Hindlimb muscle (tissue), 1 donor: ENCODE results near the gene KIAA0513. TPM values are rescaled to one million over a fixed set of nuclear protein-coding genes. Genes with fewer than 3 reads are reported as not detected.
"Not testable (repeated sequence)": the region's sequence is repeated elsewhere in the genome, so short reads cannot be mapped to it uniquely, and the experiment has no call there.

Source experiments
- DNase-seq: peaks from one replicate; pipeline ENCODE4 v3.0.0-alpha.2; 2013
- polyA plus RNA-seq: library from polyadenylated mRNA; unstranded; fragments of 120-200 nt; gene quantifications from one replicate; pipeline ENCODE4 v1.2.1, GENCODE V29; 2013; ENCODE audit not compliant: insufficient read length

KIAA0513 gene
- polyA plus RNA-seq, 1 donor = 1.6 TPM

DNA sequence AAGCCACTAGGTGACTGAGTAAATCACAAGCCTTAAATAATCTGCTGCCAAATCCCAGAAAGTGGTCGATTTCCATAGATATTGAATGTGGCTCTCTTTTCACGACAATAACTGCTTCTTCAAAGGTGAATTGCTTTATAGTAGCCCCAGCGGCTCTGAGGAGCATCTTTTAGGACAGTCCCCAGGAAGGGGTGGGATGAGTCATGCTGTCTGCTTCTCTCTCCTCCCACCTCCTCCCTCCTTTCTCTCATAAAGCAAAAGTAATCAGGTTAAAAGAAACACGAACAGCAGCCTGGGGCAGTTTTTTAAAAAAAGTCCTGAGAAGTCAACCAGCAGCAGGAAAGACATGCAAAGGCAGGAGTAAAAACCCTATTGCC lies 1.8 kb downstream of the KIAA0513 start:
- DNase-seq = no peak

DNA sequence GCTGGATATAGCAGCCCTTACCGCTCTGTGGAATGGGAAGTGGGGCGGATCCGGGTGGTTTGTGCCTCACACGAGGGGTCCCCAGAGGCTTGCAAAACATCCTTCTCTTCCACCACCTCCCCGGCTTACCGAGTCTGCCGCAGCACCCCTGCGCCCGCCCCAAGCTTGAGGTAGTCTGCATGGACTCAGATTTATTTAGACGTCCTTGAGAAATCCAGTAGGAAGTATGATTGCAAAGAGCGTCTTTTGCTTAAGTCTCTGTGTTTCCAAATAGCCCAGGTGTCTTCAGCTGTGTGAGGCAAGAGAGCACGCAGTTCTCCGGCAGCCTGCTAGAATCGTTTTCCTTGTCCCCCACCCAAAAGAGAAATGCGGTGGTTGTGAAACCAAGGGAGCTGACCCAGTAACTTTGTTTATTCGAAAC lies 2.4 kb downstream of the KIAA0513 start:
- DNase-seq = no peak

DNA sequence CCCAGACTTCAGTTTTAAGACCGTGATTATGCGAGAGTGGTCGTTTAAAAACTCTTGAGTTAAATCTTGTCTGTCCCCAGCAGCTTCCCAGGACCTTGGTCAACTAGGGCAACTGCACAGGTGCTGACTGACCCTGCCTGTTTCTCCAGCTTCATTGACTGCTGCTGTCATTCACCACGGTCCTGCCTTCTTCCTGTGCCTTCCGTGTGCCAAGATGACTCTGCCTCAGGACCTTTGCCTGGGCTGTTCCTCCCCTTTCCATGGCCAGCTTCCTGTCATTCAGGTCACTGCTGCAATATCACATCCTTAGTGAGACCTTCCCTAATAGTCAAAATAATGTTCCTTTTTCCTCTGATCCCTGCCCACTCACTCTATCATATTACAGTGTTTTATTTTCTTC lies 3.9 kb downstream of the KIAA0513 start:
- DNase-seq = no peak

DNA sequence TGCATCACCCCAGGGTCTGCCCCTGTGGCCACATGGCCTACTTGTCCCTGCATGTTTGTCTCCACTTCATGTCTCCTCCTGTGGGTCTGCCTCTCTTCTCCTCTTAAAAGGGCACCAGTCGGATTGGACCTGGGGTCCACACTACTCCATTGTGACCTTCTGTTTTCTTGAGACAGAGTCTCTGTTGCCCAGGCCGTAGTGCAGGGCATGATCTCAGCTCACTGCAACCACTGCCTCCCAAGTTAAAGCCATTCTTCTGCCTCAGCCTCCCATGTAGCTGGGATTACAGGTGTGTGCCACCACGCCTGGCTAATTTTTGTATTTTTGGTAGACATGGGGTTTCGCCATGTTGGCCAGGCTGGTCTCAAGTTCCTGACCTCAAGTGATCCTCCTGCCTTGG lies 4.6 kb downstream of the KIAA0513 start:
- not testable (repeated sequence) for DNase-seq

DNA sequence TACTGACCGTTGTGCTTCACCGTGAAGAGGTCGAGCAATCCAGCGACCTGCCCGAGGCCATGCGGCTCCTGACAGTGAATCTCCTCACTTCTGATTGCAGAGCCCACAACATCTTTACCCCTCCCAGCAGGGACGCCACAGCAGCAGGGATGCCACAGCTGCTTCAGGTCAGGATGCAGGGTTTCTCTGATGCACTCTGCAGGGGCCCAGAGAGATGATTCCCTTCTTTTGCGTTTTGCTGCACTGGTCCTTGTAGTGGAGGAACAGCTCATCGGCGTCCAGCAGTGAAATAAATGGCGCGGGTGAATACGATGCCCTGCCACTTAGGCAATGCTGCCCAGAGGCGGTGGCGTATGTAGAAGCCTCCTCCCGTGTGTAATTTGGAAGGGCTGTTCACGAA lies 5.6 kb downstream of the KIAA0513 start:
- no peak for DNase-seq

DNA sequence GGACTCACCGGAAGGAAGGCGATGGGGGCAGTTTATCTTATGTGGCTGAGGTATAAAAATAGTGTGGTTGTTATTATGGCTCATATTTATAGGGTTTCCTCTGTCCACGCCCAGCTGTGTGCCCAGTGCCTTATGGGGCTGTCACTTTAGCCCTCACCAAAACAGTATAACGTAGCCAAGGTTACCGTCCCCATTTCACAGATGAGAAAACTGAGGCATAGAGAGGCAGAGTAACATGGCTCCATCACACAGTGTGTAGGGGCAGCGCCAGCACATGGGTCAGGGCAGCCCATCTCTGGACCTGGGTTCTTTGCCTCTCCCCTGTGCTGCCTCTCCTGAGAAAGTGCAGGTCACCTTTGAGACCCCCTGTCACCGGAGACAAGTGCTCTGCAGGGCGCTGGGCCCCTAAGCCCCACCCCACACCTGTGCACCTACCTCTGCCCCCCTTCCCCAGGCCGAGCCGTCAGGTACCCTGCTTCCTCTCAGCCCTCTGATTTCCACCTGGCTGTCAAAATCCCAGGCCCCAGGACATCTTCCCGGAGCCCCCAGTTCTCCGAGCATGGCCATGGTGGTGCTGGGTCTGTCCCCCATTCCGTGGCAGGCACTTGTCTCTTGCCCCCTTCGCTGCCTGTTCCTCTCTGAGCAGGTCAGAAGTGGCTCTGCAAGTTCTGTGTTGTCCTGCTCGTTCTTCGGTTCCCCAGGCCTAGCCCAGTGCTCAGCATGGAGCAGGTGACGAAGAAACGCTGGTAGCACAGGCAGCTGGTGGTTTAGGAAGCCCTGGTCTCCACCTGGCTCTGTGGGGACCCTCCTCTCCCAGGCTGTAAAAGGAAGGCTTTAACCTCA lies 7.2 kb downstream of the KIAA0513 start:
- no peak for DNase-seq

DNA sequence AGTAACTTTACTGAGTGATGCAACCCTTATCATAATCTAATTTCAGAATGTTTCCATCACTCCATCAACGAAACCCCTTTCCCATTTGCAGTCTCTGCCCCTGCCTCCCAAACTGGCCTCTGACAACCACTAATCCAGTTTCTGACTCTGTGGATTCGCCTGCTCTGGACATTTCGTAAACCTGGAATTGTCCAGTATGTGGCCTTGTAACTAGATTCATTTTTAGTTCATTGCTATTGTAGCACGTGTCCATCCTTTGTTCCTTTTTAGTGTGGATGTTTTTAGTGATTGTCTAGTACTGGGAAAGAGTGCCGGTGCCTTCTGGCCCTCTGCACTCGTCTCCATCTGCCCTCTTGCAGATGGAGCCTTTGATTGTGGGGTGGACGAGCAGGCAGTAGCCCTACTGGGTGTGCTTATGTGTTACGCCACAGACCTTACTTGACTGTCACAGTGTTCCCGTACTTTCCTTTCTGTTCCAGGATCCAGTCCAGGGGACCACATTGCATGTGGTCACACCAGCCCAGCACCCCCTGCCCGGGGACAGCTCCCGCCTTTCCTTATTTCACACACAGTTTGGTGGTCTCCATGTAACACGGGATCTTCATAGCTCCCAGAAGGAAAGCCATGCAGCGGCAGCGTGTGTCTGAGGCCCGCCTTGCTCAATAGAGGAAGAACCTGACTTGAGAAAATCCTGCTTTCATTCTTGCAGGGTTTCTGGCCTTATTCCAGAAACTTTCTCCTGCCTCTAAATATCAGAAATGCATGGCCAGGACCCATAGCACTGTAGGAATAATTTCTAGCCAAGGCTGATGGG lies 8.8 kb downstream of the KIAA0513 start:
- DNase-seq = no peak

DNA sequence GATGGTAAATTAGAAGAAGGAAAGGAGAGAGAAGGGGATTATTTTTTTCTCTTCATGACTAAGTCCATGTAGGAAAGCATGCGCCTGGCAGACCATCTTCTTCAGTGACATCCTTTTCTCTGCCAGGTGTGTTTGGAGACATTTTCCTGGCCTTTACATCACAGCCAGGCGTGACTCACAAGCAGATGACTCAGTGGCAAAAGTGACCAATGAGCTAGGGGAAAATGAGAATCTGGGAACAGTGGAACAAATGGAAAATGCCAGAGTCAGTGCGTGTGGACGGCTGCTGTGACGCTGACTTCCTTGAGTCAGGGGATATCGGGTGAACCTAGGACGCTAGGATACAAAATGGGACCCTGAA lies 9.4 kb downstream of the KIAA0513 start:
- DNase-seq = no peak

DNA sequence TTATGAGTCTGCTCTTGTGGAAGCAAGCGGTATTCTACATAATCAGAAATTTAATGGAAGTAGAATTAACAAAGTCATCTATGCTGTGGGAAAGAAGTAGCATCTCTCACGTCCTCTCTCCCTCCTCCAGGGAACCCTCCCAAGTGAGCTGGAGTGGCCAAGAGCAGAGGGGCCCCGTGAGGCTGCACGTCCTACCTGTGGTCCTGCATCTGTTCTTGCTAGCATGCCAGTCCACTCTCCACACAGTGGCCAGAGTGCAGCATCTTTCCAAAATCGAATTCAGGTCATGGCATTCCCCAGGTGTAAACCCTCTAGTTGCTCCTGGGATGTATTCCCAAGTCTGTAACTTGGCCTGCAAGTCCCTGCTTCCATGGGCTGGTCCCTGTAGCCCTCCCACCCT lies 10.1 kb downstream of the KIAA0513 start:
- no peak for DNase-seq

DNA sequence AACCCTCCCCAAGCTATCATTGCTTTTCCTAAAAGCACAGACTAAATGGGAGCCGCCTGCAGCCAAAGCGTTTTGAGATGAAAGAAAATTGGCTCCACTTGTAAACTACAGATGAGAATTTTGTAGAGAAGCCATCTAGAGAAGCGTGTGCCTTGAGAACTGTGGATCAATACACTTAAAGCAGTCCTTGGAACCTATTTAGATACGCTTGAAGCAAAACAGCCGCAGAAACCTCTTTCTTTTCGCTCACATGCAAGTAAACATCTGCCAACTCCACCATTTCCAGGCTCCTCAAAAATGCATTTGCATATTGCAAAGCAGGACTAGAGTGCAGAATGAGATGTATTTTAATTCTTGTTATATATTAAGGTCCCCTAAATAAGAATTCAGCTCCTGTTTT lies 13.1 kb downstream of the KIAA0513 start:
- no peak for DNase-seq

DNA sequence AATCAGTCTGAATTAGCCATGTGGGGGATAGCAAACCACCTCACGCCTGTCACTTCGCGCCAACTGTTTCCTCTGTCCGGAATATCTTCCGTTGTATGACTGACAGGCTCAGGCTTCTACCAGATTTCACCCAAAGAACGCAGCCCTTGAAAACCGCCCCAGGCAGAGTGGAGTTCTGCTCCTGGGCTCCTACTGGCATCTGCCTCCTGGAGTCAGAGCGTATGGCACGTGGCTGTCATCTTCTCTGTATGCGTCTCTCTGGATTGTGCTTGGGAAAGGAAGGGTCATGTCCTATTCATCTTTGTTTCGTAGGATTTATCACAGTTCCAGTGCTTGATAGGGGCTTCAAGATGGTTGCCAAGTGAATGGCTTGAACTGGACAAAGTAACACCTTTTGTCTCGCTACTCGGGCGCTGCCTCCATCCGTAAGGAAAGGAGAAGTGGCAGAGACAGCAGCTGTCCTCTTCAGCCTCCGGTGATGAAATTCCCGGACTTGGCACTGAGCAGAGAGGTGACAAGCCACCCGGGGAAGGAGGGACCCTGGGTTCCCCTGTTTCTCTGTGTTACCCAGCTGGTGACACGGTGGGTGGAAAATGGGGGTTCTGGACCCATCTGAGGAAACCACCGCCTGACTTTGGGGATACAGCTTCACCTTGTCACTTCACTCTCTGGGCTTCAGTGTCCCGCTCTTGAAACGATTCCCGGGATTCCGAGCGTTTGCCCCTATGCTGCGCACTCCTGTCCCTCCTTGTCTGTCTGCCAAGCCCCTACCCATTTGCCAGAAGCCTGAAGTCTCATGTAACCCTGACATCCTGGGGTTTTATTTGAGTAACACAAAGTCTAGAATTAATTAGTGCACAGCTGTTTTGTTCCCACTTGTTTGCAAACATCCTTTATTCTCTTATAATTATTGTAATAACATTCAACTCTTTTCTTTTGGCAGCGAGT lies 13.9 kb downstream of the KIAA0513 start:
- no peak for DNase-seq

DNA sequence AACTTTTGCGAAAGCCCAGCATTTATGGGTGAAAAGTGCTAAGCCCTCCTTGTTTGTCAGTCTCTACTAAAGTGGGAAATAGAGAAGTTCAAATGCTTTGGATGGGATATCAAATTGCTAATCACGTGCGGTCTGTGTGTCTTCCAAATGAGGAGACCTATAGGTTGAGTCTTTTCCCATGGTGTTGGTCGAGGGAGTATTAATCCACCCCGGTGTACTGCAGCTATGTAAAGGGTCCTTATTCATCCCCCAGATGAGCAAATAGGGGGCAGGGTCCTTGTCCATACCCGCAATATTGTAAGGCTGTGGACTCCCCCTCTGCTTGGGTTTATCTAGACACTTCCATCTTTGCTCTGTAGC lies 14.6 kb downstream of the KIAA0513 start:
- DNase-seq = no peak

DNA sequence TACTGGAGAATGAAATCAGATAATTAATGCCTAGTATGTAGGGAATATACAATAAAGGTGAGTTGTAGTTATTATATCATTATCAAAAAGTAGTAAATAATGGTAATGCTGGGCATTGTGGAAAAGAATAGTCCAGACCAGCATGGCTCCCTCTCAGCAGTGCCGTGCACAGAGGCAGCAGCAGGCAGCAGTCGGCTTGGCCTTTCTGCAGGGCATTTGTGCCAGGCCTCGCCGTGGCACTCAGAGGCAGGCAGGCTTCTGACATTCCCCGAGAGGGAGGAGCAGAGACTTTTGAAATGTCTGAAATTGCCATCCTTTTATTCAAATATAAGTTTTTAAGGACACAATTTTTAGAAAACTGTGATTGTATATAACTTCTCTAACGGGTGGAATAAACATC lies 15.0 kb downstream of the KIAA0513 start:
- DNase-seq = no peak

DNA sequence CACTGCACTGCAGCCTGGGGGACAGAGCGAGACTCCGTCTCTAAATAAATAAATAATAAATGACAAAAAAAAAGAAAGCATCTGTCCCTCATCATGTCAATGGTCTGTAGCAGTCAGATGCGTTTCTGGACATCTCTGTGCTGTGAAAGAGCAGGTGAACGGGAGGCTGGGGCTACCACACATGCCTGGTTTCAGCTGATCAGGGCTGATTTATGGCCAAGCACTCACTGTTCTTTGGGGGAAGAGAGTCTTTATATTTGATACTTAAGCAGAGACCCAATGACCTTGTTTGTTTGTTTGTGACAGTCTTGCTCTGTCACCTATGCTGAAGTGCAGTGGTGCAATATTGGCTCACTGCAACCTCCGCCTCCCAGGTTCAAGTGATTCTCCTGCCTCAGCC lies 17.5 kb downstream of the KIAA0513 start:
- no peak for DNase-seq

DNA sequence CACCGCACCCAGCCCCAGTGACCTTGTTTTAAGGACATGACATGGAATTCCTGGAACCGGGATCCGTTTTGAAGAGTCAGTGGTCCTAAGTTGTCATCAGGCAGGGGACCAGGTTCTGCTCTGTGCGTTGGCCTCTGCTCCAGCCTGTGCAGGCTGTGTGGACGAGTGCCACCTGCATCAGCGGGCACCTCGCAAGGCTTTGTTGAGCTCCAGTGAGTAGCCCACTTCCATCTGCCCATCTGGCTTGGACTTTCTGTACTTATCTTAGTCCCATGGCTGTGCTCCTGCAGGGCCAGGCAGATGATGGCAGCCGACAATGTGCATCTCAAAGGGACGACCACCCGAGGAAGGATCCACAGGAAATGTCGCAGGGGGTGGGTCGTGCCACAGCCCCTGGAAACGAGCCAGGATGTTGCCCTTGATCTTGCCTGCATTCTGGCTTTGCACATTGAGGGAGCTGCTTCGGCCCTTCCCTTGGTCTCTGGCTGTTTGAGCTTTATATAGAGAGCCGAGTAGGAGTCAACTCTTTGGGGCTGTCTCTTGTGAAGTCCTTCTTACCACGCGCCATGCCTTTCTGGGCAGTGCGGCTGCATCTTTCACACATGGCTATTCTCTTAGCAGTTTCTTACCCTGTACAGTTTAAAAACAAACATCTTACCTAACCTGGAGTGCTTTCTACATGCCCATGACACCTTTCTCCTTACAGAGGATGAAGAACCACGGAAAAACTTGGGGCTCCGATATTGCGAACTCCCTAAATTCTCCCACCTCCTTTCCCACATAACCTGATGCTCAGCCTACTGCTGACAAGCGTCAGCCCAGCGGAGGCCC lies 18.3 kb downstream of the KIAA0513 start:
- no peak for DNase-seq

DNA sequence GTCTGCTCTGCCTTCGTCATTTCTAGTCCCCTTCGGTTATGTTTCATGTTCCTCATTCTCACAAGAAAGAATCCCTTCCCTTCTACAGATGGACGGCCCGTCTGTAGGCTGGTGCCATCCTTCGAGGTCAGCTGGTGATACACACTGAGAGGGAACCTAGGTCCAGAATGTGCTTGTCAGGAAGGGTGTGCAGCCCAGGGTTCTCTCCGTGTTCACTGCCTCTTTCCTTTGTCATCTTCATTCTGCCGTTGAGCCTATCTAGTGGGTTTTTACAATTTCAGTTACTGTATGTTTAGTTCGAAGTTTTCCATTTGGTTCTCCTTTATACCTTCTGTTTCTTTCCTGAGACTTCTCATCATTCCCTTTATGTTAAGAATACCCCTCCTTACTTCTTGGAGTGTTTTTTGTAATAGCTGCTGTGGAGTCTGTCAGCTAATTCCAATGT lies 18.9 kb downstream of the KIAA0513 start:
- no peak for DNase-seq

DNA sequence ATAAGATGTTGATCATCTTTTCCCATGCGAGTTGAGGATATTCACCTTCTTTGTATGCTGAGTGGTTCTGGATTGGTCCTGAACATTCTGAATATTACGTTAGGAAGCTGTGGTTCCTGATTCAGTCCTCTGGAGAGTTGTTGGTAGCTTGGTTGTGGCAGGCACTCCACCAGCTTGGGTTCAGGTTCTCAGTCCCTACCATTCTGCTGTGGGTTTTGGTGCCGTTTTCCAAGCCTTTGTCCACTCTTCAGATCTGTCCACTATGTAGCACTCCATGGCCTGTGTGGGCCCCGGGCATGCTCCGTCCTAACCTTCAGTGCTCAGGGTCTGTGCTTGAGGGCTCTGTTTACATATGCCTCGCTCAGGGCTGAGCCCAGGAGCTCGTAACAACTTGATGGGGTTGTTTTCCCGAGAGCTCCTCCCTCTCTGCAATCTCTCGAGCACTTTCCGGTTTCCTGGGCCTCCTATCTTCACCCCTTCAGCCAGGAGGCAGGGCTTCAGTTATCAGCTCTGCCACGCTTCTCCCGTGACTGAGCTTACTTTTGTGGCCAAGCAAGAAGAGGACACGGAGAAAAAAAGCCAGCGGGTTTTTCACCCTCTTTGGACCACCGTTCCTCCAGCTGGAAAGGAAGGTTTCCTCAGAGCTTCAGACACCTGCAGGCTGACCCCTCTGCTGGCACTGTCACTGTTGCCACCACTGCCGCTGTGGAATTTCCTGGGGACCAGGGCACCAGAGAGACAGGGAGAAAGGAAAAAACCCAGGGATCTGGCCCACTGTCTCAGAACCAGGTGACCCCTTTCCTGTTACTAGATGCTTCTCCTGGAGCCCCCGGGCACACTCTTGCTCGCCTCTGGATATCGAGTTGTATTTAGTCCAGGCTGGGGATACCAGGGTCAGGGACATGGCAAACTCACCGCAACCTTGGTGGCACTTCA lies 19.6 kb downstream of the KIAA0513 start:
- DNase-seq = no peak

DNA sequence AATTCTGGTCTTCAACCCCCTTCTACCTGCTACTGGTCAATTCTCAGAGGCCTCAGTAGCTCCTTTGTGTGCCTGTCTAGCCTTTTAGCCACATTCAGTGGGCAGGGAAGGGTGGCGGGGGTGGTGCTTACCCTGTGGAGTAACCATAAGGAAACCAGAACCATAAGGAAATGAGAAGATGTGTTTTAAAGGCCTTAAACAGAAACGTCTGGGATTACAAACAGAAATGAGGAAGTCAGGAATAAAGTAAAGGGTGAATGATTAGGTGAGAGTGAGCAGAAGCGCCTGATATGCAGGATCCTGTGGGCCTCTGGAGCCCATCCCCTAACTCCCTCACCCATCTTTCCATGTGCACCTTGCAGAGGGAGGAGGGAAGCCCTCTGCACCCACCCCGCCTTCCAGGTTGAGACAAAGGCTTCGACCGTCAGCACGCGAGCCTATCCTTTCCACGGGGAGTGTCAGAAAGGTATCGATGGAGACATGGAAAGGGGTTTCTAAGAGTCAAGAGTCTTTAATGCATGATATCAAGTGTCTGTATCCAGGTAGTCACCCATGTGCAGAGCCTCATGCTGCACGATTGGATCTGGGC lies 20.4 kb downstream of the KIAA0513 start:
- DNase-seq = no peak

DNA sequence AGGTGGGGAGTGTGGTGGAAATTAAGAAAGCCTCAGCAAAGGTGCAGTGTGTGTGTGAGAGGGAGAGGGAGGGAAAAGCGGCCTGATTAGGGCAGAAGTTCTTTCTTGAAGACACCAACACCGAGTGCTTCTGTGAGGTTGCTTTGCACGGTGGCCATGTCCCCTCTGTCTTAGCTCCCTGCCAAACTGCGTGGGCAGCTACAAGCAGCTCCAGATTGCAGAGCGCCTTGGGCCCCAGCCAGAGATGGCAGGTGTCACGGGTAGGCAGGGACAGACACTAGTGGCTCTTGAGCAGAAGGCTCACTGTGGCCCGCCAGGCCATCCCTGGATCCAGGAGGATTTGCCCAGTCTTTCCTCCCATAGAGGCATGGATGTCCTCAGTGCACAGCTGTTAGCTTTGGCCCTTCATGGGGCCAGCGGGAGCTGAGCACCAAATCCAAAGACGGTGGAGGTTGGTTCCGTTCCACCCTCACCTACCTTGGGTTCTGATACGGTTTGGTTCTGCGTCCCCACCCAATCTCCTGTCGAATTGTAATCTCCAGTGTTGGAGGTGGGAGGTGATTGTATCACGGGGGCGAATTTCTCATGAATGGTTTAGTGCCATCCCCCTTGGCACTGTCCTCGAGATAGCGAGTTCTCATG lies 21.4 kb downstream of the KIAA0513 start:
- DNase-seq = no peak
